Activated T-helper 1 cell treated with anti-CD3 and anti-CD28 coated beads, Interleukin-2, amount 50 U/mL, for 16 hours (primary cell): Measurements from ENCODE around the gene AP2A1.

ENCODE experiments used
- DNase-seq, 2 donors: peaks; one replicate each; pipeline ENCODE4 v3.0.0-alpha.2; 2020; ENCODE audit warnings: low read depth in 1 of 2, low spot score in 1 of 2

Gene AP2A1

DNA sequence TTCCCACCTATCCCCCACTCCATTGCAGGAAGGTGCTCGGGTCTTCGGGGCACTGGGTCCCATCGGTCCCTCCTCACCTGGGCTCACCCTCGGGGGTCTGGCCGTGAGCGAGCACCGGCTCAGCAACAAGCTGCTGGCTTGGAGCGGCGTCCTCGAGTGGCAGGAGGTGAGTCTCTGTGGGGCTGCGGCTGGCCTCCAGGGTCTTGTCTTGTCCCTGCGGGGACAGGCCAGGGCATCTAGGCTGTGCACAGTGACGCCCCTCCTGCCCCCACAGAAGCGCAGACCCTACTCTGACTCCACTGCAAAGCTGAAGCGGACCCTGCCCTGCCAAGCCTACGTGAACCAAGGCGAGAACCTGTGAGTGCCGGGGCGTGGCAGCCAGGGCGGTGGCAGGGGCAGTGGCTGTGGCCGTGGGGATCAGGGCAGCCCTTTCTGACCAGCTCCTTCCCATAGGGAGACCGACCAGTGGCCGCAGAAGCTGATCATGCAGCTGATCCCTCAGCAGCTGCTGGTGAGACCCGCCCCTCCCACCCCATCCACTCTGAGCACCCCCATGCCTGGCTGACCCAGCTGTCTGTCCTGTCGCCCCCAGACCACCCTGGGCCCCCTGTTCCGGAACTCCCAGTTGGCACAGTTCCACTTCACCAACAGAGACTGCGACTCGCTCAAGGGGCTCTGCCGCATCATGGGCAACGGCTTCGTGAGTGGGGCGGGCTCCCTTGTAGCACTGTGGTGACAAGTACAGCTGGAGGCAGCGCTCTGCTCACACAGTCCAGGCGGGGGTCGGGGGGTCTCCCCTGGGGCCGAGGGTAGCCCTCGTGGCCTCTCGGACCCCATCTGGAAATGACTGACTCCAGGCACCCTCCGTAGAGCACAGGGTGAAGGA, 87.8 kb downstream of the AP2A1 start:
- no peak for DNase-seq

DNA sequence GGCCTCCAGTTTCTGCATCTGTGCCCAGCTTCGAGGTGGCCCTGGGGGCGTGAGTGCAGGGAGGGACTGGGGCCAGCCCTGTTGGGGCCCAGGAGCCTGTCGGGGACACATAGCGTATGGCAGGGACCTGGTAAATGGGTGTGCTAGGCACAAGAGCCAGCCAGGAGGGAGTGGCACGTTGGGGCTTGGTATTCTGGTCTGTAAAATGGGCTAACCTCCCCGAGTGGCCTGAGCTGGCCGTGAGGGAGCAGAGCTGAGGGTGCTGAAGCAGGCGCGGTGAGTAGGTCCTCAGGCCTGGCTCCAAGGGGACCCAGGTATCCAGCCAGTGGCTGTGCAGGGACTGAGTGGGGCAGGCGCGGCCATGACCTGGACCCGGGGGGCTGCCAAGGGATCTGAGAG, 88.5 kb downstream of the AP2A1 start:
- no peak for DNase-seq

DNA sequence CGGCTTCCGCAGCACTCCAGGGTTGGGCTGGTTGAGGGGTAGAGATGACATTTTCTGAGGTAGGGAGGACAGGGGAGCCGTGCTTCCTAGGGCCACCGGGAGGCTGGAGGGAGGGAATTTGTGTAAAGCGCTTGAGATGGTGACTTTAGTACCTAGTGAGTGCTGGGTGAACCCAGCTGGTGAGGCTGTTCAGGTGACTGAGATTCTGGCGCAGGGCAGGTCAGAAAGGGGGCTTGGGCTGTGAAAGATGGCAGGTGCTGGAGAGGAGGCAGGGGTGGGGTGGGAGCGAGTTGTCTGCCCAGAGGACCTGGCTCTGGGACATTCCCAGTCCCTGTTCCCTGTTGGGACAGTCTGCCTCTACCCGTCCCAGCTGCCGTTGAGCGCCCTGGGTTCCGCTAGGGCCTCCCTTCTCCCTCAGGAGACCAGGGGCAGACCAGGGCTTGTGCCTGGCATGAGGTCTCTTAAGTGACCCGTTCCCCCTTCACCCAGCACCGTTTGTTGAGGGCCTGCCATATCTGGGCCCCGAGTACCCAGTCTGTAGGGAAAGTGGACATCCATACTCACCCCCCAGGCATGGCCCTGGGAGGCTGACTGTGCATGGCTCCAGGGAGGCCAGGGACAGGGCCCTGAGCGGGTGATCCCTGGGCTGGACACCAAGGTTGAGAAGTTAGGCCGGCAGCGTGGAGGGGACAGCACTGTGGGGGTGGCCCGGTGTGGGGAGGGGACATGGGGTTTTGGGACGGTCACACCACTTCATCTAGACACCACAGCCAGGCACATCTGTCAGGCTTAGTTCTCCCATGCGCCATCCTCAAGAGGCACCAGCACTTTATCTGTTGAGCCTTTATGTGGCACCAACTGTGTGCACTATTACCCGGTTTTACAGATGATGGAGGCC, 89.1 kb downstream of the AP2A1 start:
- no peak for DNase-seq

DNA sequence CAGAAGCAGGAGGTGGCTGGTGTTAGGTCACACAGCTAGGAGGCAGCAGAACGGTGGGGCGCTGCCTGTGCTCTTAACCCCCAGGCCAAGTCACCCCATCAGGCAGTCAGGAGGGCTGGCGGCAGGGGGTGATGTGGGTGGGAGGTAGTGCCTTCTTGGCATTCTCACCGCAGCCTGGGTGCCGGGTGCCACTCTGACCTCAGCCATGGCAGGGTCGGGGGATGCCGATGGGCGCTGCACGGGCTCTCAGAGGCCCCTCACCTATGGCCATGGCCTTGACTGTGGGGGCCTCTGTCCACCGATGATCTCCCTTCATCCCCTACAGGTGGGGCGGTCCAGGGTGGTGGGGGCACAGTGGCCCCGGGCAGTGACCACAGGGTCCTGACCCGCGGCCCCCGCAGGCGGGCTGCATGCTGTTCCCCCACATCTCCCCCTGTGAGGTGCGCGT, 89.8 kb downstream of the AP2A1 start:
- no peak for DNase-seq
